Measurements from ENCODE around the gene MCF2L2.

- no peak for TF ChIP-seq SIN3A (IDR thresholded peaks at IDR 0.05; ENCODE audit: borderline replicate concordance, insufficient read depth, low read length)
- no peak for TF ChIP-seq REST (IDR thresholded peaks at IDR 0.05; ENCODE audit: insufficient read depth in 1 of 2, low read depth in 2 of 2, low read length in 2 of 2)
- TF ChIP-seq POLR2AphosphoS5 (IDR thresholded peaks at IDR 0.05; ENCODE audit: low read depth, low read length) = no peak
- no peak for TF ChIP-seq TAF1 (IDR thresholded peaks at IDR 0.05; ENCODE audit: borderline replicate concordance, insufficient read depth, low read length)
These were observed 45.5 kb upstream of the MCF2L2 start for GRCh38 chr3:183473969-183474368.

Measured in PFSK-1 (cell line).